HG03521 (cell line): ENCODE measurements around the gene TAS2R31.

ENCODE experiments used
- ATAC-seq: cut with Tn5 transposase; IDR thresholded peaks from one replicate; pipeline ENCODE4 v1.9.1; 2021; ENCODE audit warnings: mild to moderate bottlenecking, moderate library complexity; ENCODE audit not compliant: unreplicated experiment

Gene TAS2R31

DNA sequence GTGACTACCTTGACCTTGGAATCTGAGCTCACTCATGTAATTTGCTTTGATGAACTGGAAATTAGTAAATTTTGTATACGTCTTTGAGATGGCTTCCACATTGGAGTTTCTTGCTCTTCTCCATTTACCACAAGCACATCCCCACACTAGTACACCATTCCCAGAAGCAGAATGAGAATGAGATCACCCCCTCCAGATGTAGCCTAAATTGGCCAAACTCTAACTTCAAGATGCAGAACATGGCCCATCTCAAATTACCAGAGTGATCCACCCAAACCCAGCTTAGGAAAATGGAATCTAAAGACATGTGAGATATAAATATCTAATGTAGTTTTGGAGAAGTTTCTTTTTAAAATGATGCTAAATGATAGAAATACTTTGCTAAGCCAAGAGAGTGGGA is 23.6 kb downstream of the TAS2R31 start:
- no peak for ATAC-seq

DNA sequence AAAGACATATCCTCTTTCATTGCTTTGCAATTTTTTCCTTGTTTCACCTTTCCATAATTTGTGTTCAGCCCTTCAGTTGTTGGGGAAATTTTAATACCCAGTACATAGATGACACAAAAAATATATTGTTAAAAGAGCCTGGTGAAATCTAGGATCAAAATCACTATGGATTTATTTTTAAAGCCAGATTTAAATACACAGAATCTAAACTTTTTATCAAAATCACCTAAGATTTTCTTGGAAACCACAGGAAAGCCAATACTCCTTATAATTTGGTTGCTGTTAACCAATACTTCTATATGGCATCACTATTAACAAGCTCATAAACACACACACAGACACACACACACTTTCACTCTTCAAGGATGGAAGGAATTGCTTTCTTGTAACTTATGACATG is 33.0 kb downstream of the TAS2R31 start, which contains the start of gene TAS2R20:
TSS of gene TAS2R20 (minus strand) at position 101 of the 400 bp plus-strand sequence. CDS start 429 bp downstream, outside the sequence.
- no peak for ATAC-seq

DNA sequence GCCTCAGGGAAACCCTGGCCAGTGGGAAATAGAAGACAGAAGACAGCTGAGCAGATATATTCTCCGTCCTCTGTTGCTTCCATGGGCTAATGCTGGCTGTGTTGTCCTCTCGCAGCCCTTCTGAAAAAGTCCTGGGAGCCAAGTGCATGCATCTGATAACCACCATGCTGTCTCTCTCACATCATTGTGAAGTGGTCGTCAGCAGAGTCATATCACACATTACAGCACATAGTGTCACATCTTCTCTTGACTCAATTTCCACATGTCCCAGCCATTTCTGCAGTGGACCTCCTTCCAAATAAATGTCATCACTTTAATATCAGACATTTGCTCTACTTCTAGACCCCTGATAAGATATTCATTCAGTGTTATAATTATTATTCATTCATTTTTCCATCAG is 36.9 kb downstream of the TAS2R31 start:
- ATAC-seq: no peak

DNA sequence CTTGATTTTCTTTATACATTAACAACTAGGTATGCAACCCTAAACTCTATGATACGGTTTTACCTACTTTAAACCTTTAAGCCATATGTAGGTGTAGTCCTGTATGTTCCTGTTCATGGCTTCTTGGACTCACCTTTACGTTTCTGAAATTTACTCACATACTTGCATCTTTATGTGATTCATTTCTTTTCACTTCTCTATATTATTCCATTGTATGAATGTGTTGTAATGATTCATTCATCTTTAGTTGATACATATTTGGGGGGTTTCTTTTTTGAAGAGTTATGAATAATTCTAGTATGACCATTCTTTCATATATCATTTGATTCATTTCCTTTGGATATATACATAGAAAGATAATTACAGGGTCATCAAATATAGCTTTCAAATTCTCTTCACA is 42.1 kb downstream of the TAS2R31 start:
- no peak for ATAC-seq

DNA sequence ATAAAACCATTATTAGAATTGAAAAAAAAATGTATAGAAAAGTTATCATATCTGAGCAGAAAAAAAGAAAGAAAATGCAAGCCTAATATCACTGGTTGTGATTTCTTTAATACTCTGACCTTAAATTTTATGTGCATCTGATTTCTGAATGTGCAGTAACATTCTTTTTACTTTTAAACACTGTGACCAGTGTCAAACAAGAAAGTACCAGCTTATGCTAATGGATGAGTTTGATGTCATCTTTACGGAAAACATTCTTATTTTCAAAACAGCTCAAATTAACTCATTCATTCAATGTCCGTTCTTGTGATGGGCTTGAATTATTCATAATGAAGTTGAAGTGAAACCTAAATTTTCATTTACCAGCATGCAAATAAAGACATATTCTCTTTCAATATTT is 44.4 kb downstream of the TAS2R31 start, which contains the start of gene TAS2R50:
TSS of gene TAS2R50 (minus strand) at position 101 of the 400 bp plus-strand sequence. CDS start at position 49, 52 bp downstream.
- ATAC-seq: no peak

DNA sequence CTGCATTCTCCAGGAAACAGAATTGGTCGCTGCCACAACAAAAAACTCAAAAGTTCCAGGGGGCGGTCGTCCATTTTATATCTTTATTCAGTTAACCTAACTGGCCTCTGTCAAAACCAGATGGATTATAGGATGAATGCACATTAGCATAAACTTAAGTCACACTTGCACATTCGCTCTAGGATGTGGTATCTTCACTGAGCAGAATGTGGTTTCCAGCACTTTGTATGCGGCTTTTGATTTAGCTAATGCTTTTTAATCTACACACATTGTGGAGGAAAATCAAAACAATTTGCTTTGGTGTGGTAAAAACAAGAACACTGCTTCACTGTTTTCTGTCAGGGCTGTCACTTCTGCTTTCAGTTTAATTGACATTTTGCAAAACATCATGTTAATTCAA is 49.0 kb downstream of the TAS2R31 start:
- no peak for ATAC-seq
